HEK293 (cell line): ENCODE results near the gene TTC13.

Experiments used
- BCL11A ChIP-seq: fragments of 450-650 bp; formaldehyde crosslinking; IDR thresholded peaks from 2 replicates; pipeline ENCODE4 v1.5.1; 2016; ENCODE audit warnings: low read depth, missing biosample characterization, missing genetic modification characterization
- KLF16 ChIP-seq: fragments of 450-650 bp; formaldehyde crosslinking; IDR thresholded peaks from 2 replicates; pipeline ENCODE4 v1.5.1; 2017; ENCODE audit warnings: missing biosample characterization, missing genetic modification characterization
- KLF9 ChIP-seq: fragments of 450-650 bp; formaldehyde crosslinking; IDR thresholded peaks from 2 replicates; pipeline ENCODE4 v1.5.1; 2016; ENCODE audit warnings: missing biosample characterization, missing genetic modification characterization, low read depth
- MZF1 ChIP-seq: fragments of 450-650 bp; formaldehyde crosslinking; IDR thresholded peaks from 2 replicates; pipeline ENCODE4 v1.5.1; 2017; ENCODE audit warnings: missing biosample characterization, missing genetic modification characterization, borderline replicate concordance
- OSR2 ChIP-seq: fragments of 450-650 bp; formaldehyde crosslinking; IDR thresholded peaks from 2 replicates; pipeline ENCODE4 v1.5.1; 2016; ENCODE audit warnings: missing biosample characterization, missing genetic modification characterization
- OVOL3 ChIP-seq: fragments of 450-650 bp; formaldehyde crosslinking; IDR thresholded peaks from 2 replicates; pipeline ENCODE4 v1.5.1; 2016; ENCODE audit warnings: missing biosample characterization, missing genetic modification characterization
- SCRT1 ChIP-seq: fragments of 450-650 bp; formaldehyde crosslinking; IDR thresholded peaks from 2 replicates; pipeline ENCODE4 v1.5.1; 2016; ENCODE audit warnings: missing biosample characterization, missing genetic modification characterization, borderline replicate concordance
- ZBTB8A ChIP-seq: fragments of 450-650 bp; formaldehyde crosslinking; IDR thresholded peaks from 2 replicates; pipeline ENCODE4 v1.5.1; 2016; ENCODE audit warnings: missing biosample characterization, missing genetic modification characterization
- ZNF112 ChIP-seq: fragments of 450-650 bp; formaldehyde crosslinking; IDR thresholded peaks from 2 replicates; pipeline ENCODE4 v1.5.0; 2017; ENCODE audit warnings: missing biosample characterization, missing genetic modification characterization
- ZNF121 ChIP-seq: fragments of 450-650 bp; formaldehyde crosslinking; IDR thresholded peaks from 2 replicates; pipeline ENCODE4 v1.5.1; 2016; ENCODE audit warnings: missing biosample characterization, missing genetic modification characterization
- ZNF335 ChIP-seq: fragments of 450-650 bp; formaldehyde crosslinking; conservative IDR thresholded peaks from 2 replicates; pipeline ENCODE4 v1.5.1; 2016; ENCODE audit warnings: missing biosample characterization, missing genetic modification characterization
- ZNF37A ChIP-seq: fragments of 450-650 bp; IDR thresholded peaks from 2 replicates; pipeline ENCODE4 v1.5.1; 2018; ENCODE audit warnings: missing biosample characterization, missing genetic modification characterization
- ZNF394 ChIP-seq: fragments of 450-650 bp; formaldehyde crosslinking; IDR thresholded peaks from 2 replicates; pipeline ENCODE4 v1.5.1; 2016; ENCODE audit warnings: missing biosample characterization, missing genetic modification characterization, mild to moderate bottlenecking, moderate library complexity, borderline replicate concordance
- ZNF48 ChIP-seq: fragments of 450-650 bp; formaldehyde crosslinking; IDR thresholded peaks from 2 replicates; pipeline ENCODE4 v1.5.1; 2016; ENCODE audit warnings: missing biosample characterization, missing genetic modification characterization
- ZNF501 ChIP-seq: fragments of 450-650 bp; formaldehyde crosslinking; IDR thresholded peaks from 2 replicates; pipeline ENCODE4 v1.5.1; 2016; ENCODE audit warnings: missing biosample characterization, missing genetic modification characterization
- ZNF658 ChIP-seq: fragments of 450-650 bp; formaldehyde crosslinking; IDR thresholded peaks from 2 replicates; pipeline ENCODE4; 2016; ENCODE audit warnings: missing biosample characterization, missing genetic modification characterization
- ZNF768 ChIP-seq: fragments of 450-650 bp; formaldehyde crosslinking; IDR thresholded peaks from 2 replicates; pipeline ENCODE4 v1.5.1; 2018; ENCODE audit warnings: missing biosample characterization, mild to moderate bottlenecking, missing genetic modification characterization
- TF ChIP-seq, protein P1 (sequence below): fragments of 450-650 bp; formaldehyde crosslinking; IDR thresholded peaks from 2 replicates; pipeline ENCODE4 v1.5.1; 2017; ENCODE audit warnings: missing biosample characterization, missing genetic modification characterization
- TF ChIP-seq, protein P2 (sequence below): fragments of 450-650 bp; formaldehyde crosslinking; IDR thresholded peaks from 2 replicates; pipeline ENCODE4 v1.5.1; 2016; ENCODE audit warnings: missing biosample characterization, missing genetic modification characterization
- TF ChIP-seq, protein P3 (sequence below): fragments of 450-650 bp; formaldehyde crosslinking; IDR thresholded peaks from 2 replicates; pipeline ENCODE4 v1.5.1; 2016; ENCODE audit warnings: missing biosample characterization, missing genetic modification characterization
- TF ChIP-seq, protein P4 (sequence below): fragments of 450-650 bp; formaldehyde crosslinking; IDR thresholded peaks from 2 replicates; pipeline ENCODE4 v1.5.1; 2016; ENCODE audit warnings: missing biosample characterization, missing genetic modification characterization
- TF ChIP-seq, protein P5 (sequence below): fragments of 450-650 bp; formaldehyde crosslinking; IDR thresholded peaks from 2 replicates; pipeline ENCODE4 v1.5.1; 2016; ENCODE audit warnings: missing biosample characterization, missing genetic modification characterization
- TF ChIP-seq, protein P6 (sequence below): fragments of 450-650 bp; formaldehyde crosslinking; IDR thresholded peaks from 2 replicates; pipeline ENCODE4 v1.5.1; 2016; ENCODE audit warnings: missing biosample characterization, missing genetic modification characterization, low read depth
- TF ChIP-seq, protein P7 (sequence below): fragments of 450-650 bp; formaldehyde crosslinking; conservative IDR thresholded peaks from 2 replicates; pipeline ENCODE4 v1.5.1; 2016; ENCODE audit warnings: low read depth, missing biosample characterization, missing genetic modification characterization

Gene TTC13

DNA sequence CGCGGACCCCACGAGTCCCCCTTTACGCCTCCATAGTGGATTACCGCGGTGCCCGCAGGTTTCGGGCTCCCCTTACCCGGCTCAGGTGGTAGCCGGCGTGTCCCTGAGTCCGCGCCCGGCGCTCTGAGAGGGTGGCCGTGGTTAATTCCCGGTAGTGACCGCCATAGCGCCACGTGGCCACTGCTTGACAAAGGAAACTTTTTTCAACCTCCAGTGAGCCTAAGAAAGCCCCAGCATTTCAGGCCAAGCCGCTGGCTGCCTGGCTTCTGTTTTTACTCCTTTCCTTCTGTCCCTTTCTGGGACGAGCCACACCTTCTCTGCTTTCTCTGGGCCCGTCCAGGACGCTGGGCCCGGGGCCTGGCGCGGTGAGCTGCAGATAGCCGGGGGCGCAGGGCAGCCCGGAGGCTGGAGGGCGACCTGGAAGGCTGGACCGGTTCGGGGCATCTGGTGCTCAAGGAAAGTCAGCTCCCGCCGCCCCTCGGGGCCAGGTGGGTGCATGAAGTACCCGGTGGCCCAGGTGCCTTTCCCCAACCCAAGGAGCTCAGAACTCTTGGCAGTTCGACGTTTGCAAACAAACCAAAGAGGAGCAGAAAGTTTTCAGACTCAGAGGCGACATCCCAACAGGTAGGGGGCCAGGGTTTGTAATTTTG is 109.8 kb downstream of the TTC13 start (continued):
- TF ChIP-seq, protein P1, sequence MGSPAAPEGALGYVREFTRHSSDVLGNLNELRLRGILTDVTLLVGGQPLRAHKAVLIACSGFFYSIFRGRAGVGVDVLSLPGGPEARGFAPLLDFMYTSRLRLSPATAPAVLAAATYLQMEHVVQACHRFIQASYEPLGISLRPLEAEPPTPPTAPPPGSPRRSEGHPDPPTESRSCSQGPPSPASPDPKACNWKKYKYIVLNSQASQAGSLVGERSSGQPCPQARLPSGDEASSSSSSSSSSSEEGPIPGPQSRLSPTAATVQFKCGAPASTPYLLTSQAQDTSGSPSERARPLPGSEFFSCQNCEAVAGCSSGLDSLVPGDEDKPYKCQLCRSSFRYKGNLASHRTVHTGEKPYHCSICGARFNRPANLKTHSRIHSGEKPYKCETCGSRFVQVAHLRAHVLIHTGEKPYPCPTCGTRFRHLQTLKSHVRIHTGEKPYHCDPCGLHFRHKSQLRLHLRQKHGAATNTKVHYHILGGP (tag by site-specific recombination): no peak
- TF ChIP-seq ZNF112 (tag by site-specific recombination) (no peak), KLF16 (tag by site-specific recombination) (peak; percentile 73; the same call in 1 of the 2 replicates), ZNF335 (tag by site-specific recombination) (peak; percentile 99), ZNF501 (tag by site-specific recombination) (no peak), SCRT1 (no peak), ZNF37A (tag by site-specific recombination) (no peak), ZBTB8A (tag by site-specific recombination) (no peak; the same call in 1 of the 2 replicates), BCL11A (no peak), ZNF658 (tag by site-specific recombination) (no peak), ZNF121 (tag by site-specific recombination) (peak; percentile 64; the same call in 1 of the 2 replicates), MZF1 (tag by site-specific recombination) (no peak), ZNF768 (tag by site-specific recombination) (no peak), OSR2 (tag by site-specific recombination) (peak; percentile 52; the same call in 1 of the 2 replicates), ZNF48 (tag by site-specific recombination) (no peak), KLF9 (tag by site-specific recombination) (no peak), OVOL3 (tag by site-specific recombination) (no peak), ZNF394 (tag by site-specific recombination) (no peak)
- TF ChIP-seq, protein P2, sequence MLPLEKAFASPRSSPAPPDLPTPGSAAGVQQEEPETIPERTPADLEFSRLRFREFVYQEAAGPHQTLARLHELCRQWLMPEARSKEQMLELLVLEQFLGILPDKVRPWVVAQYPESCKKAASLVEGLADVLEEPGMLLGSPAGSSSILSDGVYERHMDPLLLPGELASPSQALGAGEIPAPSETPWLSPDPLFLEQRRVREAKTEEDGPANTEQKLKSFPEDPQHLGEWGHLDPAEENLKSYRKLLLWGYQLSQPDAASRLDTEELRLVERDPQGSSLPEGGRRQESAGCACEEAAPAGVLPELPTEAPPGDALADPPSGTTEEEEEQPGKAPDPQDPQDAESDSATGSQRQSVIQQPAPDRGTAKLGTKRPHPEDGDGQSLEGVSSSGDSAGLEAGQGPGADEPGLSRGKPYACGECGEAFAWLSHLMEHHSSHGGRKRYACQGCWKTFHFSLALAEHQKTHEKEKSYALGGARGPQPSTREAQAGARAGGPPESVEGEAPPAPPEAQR (tag by site-specific recombination): no peak
- TF ChIP-seq, protein P3, sequence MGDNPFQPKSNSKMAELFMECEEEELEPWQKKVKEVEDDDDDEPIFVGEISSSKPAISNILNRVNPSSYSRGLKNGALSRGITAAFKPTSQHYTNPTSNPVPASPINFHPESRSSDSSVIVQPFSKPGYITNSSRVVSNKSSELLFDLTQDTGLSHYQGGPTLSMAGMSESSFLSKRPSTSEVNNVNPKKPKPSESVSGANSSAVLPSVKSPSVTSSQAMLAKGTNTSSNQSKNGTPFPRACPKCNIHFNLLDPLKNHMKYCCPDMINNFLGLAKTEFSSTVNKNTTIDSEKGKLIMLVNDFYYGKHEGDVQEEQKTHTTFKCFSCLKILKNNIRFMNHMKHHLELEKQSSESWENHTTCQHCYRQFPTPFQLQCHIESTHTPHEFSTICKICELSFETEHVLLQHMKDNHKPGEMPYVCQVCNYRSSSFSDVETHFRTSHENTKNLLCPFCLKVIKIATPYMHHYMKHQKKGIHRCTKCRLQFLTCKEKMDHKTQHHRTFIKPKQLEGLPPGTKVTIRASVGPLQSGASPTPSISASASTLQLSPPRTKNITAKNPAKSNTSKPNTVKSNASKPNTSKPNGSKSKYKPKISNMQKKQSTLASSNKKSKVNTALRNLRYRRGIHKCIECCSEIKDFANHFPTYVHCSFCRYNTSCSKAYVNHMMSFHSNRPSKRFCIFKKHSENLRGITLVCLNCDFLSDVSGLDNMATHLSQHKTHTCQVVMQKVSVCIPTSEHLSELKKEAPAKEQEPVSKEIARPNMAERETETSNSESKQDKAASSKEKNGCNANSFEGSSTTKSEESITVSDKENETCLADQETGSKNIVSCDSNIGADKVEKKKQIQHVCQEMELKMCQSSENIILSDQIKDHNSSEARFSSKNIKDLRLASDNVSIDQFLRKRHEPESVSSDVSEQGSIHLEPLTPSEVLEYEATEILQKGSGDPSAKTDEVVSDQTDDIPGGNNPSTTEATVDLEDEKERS (tag by site-specific recombination): no peak
- TF ChIP-seq, protein P4, sequence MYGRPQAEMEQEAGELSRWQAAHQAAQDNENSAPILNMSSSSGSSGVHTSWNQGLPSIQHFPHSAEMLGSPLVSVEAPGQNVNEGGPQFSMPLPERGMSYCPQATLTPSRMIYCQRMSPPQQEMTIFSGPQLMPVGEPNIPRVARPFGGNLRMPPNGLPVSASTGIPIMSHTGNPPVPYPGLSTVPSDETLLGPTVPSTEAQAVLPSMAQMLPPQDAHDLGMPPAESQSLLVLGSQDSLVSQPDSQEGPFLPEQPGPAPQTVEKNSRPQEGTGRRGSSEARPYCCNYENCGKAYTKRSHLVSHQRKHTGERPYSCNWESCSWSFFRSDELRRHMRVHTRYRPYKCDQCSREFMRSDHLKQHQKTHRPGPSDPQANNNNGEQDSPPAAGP (tag by site-specific recombination): no peak
- TF ChIP-seq, protein P5, sequence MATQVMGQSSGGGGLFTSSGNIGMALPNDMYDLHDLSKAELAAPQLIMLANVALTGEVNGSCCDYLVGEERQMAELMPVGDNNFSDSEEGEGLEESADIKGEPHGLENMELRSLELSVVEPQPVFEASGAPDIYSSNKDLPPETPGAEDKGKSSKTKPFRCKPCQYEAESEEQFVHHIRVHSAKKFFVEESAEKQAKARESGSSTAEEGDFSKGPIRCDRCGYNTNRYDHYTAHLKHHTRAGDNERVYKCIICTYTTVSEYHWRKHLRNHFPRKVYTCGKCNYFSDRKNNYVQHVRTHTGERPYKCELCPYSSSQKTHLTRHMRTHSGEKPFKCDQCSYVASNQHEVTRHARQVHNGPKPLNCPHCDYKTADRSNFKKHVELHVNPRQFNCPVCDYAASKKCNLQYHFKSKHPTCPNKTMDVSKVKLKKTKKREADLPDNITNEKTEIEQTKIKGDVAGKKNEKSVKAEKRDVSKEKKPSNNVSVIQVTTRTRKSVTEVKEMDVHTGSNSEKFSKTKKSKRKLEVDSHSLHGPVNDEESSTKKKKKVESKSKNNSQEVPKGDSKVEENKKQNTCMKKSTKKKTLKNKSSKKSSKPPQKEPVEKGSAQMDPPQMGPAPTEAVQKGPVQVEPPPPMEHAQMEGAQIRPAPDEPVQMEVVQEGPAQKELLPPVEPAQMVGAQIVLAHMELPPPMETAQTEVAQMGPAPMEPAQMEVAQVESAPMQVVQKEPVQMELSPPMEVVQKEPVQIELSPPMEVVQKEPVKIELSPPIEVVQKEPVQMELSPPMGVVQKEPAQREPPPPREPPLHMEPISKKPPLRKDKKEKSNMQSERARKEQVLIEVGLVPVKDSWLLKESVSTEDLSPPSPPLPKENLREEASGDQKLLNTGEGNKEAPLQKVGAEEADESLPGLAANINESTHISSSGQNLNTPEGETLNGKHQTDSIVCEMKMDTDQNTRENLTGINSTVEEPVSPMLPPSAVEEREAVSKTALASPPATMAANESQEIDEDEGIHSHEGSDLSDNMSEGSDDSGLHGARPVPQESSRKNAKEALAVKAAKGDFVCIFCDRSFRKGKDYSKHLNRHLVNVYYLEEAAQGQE: no peak; the same call in 1 of the 2 replicates
- TF ChIP-seq, protein P6, sequence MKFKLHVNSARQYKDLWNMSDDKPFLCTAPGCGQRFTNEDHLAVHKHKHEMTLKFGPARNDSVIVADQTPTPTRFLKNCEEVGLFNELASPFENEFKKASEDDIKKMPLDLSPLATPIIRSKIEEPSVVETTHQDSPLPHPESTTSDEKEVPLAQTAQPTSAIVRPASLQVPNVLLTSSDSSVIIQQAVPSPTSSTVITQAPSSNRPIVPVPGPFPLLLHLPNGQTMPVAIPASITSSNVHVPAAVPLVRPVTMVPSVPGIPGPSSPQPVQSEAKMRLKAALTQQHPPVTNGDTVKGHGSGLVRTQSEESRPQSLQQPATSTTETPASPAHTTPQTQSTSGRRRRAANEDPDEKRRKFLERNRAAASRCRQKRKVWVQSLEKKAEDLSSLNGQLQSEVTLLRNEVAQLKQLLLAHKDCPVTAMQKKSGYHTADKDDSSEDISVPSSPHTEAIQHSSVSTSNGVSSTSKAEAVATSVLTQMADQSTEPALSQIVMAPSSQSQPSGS (tag by site-specific recombination): no peak
- TF ChIP-seq, protein P7, sequence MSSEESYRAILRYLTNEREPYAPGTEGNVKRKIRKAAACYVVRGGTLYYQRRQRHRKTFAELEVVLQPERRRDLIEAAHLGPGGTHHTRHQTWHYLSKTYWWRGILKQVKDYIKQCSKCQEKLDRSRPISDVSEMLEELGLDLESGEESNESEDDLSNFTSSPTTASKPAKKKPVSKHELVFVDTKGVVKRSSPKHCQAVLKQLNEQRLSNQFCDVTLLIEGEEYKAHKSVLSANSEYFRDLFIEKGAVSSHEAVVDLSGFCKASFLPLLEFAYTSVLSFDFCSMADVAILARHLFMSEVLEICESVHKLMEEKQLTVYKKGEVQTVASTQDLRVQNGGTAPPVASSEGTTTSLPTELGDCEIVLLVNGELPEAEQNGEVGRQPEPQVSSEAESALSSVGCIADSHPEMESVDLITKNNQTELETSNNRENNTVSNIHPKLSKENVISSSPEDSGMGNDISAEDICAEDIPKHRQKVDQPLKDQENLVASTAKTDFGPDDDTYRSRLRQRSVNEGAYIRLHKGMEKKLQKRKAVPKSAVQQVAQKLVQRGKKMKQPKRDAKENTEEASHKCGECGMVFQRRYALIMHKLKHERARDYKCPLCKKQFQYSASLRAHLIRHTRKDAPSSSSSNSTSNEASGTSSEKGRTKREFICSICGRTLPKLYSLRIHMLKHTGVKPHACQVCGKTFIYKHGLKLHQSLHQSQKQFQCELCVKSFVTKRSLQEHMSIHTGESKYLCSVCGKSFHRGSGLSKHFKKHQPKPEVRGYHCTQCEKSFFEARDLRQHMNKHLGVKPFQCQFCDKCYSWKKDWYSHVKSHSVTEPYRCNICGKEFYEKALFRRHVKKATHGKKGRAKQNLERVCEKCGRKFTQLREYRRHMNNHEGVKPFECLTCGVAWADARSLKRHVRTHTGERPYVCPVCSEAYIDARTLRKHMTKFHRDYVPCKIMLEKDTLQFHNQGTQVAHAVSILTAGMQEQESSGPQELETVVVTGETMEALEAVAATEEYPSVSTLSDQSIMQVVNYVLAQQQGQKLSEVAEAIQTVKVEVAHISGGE (tag by site-specific recombination): 0 out of 2 replicates have a peak, but pooled peaks have one; percentile 18
